GM10248 (cell line): ENCODE results near the gene PAM.

Experiments used
- CTCF ChIA-PET: fragments of 300-600 bp; sonication (Branson Sonifier 250); formaldehyde crosslinking; extraction: SDS; loops from one replicate; lab custom pipeline; 2021; ENCODE audit warnings: antibody characterized with exemption; lab: Yijun Ruan, JAX
- POLR2A ChIA-PET: fragments of 350-650 bp; sonication (Branson Sonifier 250); formaldehyde crosslinking; extraction: SDS; loops from one replicate; lab custom pipeline; 2020; ENCODE audit warnings: antibody characterized with exemption; lab: Yijun Ruan, JAX
- DNase-seq: peaks from one replicate; pipeline ENCODE4 v3.0.0; 2012; ENCODE audit errors: extremely low spot score
- CTCF ChIP-seq: IDR thresholded peaks from 2 replicates; pipeline ENCODE4 v1.5.1; 2012; ENCODE audit warnings: mild to moderate bottlenecking, low read depth; ENCODE audit errors: extremely low read depth, missing control alignments, control extremely low read depth

The PAM gene

GRCh38 chr5:102796498-102796897, 41.4 kb downstream of the PAM start:
- ChIA-PET CTCF (interaction anchor here (1.0 to 1.2 kb wide), 3 partner anchors 14 to 18 kb away, joined by 3 read pairs; no protein-coding TSS in a partner anchor), POLR2A (no interaction called here)
- no peak for TF ChIP-seq CTCF
- no peak for DNase-seq

- no peak for DNase-seq
- POLR2A ChIA-PET = no interaction called here
- no peak for TF ChIP-seq CTCF
- CTCF ChIA-PET = interaction anchor here (0.7 to 5.9 kb wide), 4 partner anchors 8 to 16 kb away, joined by 3 to 27 read pairs (median 4); no protein-coding TSS in a partner anchor
Observed at GRCh38 chr5:102797322-102797884, 42.3 kb downstream of the PAM start.

GRCh38 chr5:102798104-102798785, 43.1 kb downstream of the PAM start:
- no peak for DNase-seq
- TF ChIP-seq CTCF = no peak
- CTCF ChIA-PET = interaction anchor here (0.7 to 5.9 kb wide), 8 partner anchors 8 to 117 kb away, joined by 3 to 27 read pairs (median 4); no protein-coding TSS in a partner anchor
- POLR2A ChIA-PET = no interaction called here

- ChIA-PET CTCF (interaction anchor here (0.9 to 5.9 kb wide), 10 partner anchors 9 to 118 kb away, joined by 3 to 27 read pairs (median 4); no protein-coding TSS in a partner anchor), POLR2A (no interaction called here)
- no peak for TF ChIP-seq CTCF
- no peak for DNase-seq
Observed at GRCh38 chr5:102799017-102799416, 43.9 kb downstream of the PAM start.

GRCh38 chr5:102800427-102800826, 45.3 kb downstream of the PAM start:
- DNase-seq = no peak
- no peak for TF ChIP-seq CTCF
- POLR2A ChIA-PET = no interaction called here
- CTCF ChIA-PET = interaction anchor here (1.0 to 5.9 kb wide), 5 partner anchors 8 to 37 kb away, joined by 3 to 27 read pairs (median 4); no protein-coding TSS in a partner anchor

- TF ChIP-seq CTCF = no peak
- POLR2A ChIA-PET = no interaction called here
- CTCF ChIA-PET = interaction anchor here (1.0 to 5.9 kb wide), 3 partner anchors 9 to 20 kb away, joined by 3 to 27 read pairs (median 3); no protein-coding TSS in a partner anchor
- DNase-seq = no peak
Observed at GRCh38 chr5:102801371-102801770, 46.3 kb downstream of the PAM start.
